Measurements from ENCODE around the gene NAA16.
"Not testable (repeated sequence)": the region's sequence is repeated elsewhere in the genome, so short reads cannot be mapped to it uniquely, and the experiment has no call there.

NAA16 gene

GRCh38 chr13:41354416-41354815 is 43.3 kb downstream of the NAA16 start:
- Histone ChIP-seq H3F3A (ENCODE audit: insufficient read depth, low read length) (no peaks in the 10 kb centered on the region), H3K4me3 (ENCODE audit: low read length) (no peak overlapping the region), H3K4me2 (ENCODE audit: low read depth, low read length) (no peak overlapping the region), H2AFZ (ENCODE audit: low read length) (no peak overlapping the region), H3K9ac (ENCODE audit: low read length) (no peak overlapping the region), H3K79me2 (ENCODE audit: low read length) (no peaks in the 10 kb centered on the region), H3K4me1 (ENCODE audit: low read length) (no peaks in the 10 kb centered on the region), H3K9me2 (replicated peaks; ENCODE audit: insufficient read depth, low read length) (no peaks in the 10 kb centered on the region), H3K27ac (ENCODE audit: low read length) (no peak overlapping the region), H4K20me1 (ENCODE audit: insufficient read depth, low read length) (no peaks in the 10 kb centered on the region), H3K36me3 (replicated peaks; ENCODE audit: insufficient read depth, low read length) (no peaks in the 10 kb centered on the region), H3K9me3 (replicated peaks; ENCODE audit: insufficient read depth, low read length) (no peaks in the 10 kb centered on the region), H3K27me3 (replicated peaks; ENCODE audit: insufficient read depth, low read length) (no peaks in the 10 kb centered on the region)
- DNase-seq: no peak
- TF ChIP-seq EZH2phosphoT487 (IDR thresholded peaks at IDR 0.05; ENCODE audit: low read length) (no peak), EZH2 (optimal IDR thresholded peaks at IDR 0.05; ENCODE audit: low read depth, low read length) (no peak)
- TF ChIP-seq, protein P1, sequence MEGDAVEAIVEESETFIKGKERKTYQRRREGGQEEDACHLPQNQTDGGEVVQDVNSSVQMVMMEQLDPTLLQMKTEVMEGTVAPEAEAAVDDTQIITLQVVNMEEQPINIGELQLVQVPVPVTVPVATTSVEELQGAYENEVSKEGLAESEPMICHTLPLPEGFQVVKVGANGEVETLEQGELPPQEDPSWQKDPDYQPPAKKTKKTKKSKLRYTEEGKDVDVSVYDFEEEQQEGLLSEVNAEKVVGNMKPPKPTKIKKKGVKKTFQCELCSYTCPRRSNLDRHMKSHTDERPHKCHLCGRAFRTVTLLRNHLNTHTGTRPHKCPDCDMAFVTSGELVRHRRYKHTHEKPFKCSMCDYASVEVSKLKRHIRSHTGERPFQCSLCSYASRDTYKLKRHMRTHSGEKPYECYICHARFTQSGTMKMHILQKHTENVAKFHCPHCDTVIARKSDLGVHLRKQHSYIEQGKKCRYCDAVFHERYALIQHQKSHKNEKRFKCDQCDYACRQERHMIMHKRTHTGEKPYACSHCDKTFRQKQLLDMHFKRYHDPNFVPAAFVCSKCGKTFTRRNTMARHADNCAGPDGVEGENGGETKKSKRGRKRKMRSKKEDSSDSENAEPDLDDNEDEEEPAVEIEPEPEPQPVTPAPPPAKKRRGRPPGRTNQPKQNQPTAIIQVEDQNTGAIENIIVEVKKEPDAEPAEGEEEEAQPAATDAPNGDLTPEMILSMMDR (IDR thresholded peaks at IDR 0.05; ENCODE audit: low read length): no peak

DNA sequence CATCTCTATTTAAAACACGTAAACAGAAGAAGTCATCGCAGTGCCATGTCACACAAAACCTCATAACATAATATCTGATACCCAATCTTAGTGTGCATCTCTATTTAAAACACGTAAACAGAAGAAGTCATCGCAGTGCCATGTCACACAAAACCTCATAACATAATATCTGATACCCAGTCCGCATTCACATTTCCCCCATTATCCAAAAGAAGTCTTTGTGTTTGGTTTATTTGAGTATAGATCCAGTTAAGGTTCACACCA is 45.2 kb downstream of the NAA16 start:
- not testable (repeated sequence) for H3K4me3 ChIP-seq (ENCODE audit: low read length); H3F3A ChIP-seq (ENCODE audit: insufficient read depth, low read length); H3K36me3 ChIP-seq (replicated peaks; ENCODE audit: insufficient read depth, low read length); DNase-seq; H4K20me1 ChIP-seq (ENCODE audit: insufficient read depth, low read length); H3K9me3 ChIP-seq (replicated peaks; ENCODE audit: insufficient read depth, low read length); H3K27me3 ChIP-seq (replicated peaks; ENCODE audit: insufficient read depth, low read length); H3K9ac ChIP-seq (ENCODE audit: low read length); H2AFZ ChIP-seq (ENCODE audit: low read length); H3K4me2 ChIP-seq (ENCODE audit: low read depth, low read length); H3K79me2 ChIP-seq (ENCODE audit: low read length); H3K4me1 ChIP-seq (ENCODE audit: low read length); H3K27ac ChIP-seq (ENCODE audit: low read length); H3K9me2 ChIP-seq (replicated peaks; ENCODE audit: insufficient read depth, low read length)

DNA sequence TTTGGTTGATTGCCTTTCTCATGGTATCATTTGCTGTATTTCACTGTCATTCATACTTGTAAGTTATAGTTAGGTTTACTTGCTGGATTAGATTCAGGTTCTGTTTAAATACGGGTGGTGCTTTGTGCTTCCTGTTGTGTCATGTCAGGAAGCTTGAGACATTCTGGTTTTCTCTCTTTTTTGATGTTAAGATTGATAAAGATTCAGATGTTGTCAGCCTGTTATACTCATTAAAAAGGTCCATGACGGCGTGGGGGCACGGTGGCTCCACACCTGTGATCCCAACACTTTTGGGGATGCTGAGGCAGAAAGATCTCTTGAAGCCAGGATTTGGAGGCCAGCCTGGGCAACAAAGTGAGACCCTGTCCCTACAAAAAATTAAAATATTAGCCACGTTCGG is 45.7 kb downstream of the NAA16 start:
- H3K4me1 ChIP-seq (ENCODE audit: low read length): no peaks in the 10 kb centered on the region
- H2AFZ ChIP-seq (ENCODE audit: low read length): no peak overlapping the region
- no peaks in the 10 kb centered on the region for H3K36me3 ChIP-seq (replicated peaks; ENCODE audit: insufficient read depth, low read length)
- TF ChIP-seq EZH2phosphoT487 (IDR thresholded peaks at IDR 0.05; ENCODE audit: low read length): no peak
- no peak for TF ChIP-seq EZH2 (optimal IDR thresholded peaks at IDR 0.05; ENCODE audit: low read depth, low read length)
- TF ChIP-seq, protein P1 (IDR thresholded peaks at IDR 0.05; ENCODE audit: low read length): no peak
- H3K4me2 ChIP-seq (ENCODE audit: low read depth, low read length): no peak overlapping the region
- H3K9me2 ChIP-seq (replicated peaks; ENCODE audit: insufficient read depth, low read length): no peaks in the 10 kb centered on the region
- H3K79me2 ChIP-seq (ENCODE audit: low read length): no peaks in the 10 kb centered on the region
- H4K20me1 ChIP-seq (ENCODE audit: insufficient read depth, low read length): no peaks in the 10 kb centered on the region
- no peaks in the 10 kb centered on the region for H3K9me3 ChIP-seq (replicated peaks; ENCODE audit: insufficient read depth, low read length)
- no peaks in the 10 kb centered on the region for H3K27me3 ChIP-seq (replicated peaks; ENCODE audit: insufficient read depth, low read length)
- H3K9ac ChIP-seq (ENCODE audit: low read length): no peak overlapping the region
- no peak overlapping the region for H3K27ac ChIP-seq (ENCODE audit: low read length)
- no peak for DNase-seq
- no peaks in the 10 kb centered on the region for H3F3A ChIP-seq (ENCODE audit: insufficient read depth, low read length)
- H3K4me3 ChIP-seq (ENCODE audit: low read length): no peak overlapping the region

DNA sequence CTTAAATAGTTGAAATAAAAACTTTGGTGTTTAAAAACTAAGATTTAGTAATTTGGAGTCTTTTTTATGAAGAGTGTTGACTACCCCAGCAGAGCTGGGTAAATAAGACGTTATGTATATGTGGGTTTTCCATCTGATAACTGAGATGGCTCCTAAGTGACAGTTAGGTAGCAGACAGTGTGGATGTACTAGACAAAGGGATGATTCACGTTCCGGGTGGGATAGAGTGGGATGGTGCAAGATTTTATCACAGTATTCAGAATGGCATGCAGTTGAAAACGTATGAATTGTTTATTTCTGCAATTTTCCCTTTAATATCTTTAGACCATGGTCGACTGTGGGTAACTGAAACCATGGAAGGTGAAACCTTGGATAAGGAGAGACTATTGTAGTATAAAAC is 50.4 kb downstream of the NAA16 start:
- Histone ChIP-seq H3F3A (ENCODE audit: insufficient read depth, low read length) (no peaks in the 10 kb centered on the region), H3K36me3 (replicated peaks; ENCODE audit: insufficient read depth, low read length) (no peaks in the 10 kb centered on the region), H2AFZ (ENCODE audit: low read length) (no peak overlapping the region), H3K79me2 (ENCODE audit: low read length) (no peaks in the 10 kb centered on the region), H3K9me3 (replicated peaks; ENCODE audit: insufficient read depth, low read length) (no peaks in the 10 kb centered on the region), H3K4me1 (ENCODE audit: low read length) (no peaks in the 10 kb centered on the region), H4K20me1 (ENCODE audit: insufficient read depth, low read length) (no peaks in the 10 kb centered on the region), H3K9ac (ENCODE audit: low read length) (no peak overlapping the region), H3K9me2 (replicated peaks; ENCODE audit: insufficient read depth, low read length) (no peaks in the 10 kb centered on the region), H3K4me2 (ENCODE audit: low read depth, low read length) (no peak overlapping the region), H3K4me3 (ENCODE audit: low read length) (no peak overlapping the region), H3K27me3 (replicated peaks; ENCODE audit: insufficient read depth, low read length) (no peaks in the 10 kb centered on the region), H3K27ac (ENCODE audit: low read length) (no peak overlapping the region)
- TF ChIP-seq EZH2 (optimal IDR thresholded peaks at IDR 0.05; ENCODE audit: low read depth, low read length) (no peak), EZH2phosphoT487 (IDR thresholded peaks at IDR 0.05; ENCODE audit: low read length) (no peak)
- TF ChIP-seq, protein P1 (IDR thresholded peaks at IDR 0.05; ENCODE audit: low read length): no peak
- no peak for DNase-seq
